ENCODE measurements around the gene RASAL3. TPM values are rescaled to one million over a fixed set of nuclear protein-coding genes. Genes with fewer than 3 reads are reported as not detected.

The RASAL3 gene
- total and polyA plus RNA-seq, 4 experiments from 2014 or later: 37.4 to 238 (median 167) TPM

DNA sequence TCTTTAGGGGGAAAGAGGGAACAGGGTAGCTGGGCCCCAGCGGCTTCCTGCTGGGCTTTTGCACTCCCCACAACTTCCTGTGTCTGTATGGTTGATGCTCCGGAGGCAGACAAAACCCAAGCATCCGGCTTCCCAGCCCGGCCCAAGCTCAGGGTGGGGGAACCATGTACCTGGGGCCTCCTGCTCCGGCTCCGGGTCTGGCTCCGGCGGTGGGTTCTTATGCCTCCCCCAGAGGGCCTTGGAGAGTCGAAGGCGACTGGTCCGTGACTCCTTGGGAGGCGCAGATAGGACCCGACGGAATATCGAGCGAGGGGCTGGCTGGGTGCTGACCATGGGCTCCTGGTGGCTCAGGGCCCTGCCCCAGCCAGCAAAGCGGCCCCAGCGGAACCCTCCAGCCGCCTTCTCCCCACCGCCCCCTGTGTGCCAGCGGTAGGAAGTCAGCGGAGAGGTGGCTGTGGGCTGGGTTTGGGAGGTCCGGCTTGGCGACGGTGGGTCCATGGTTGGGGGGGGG, 428 bp downstream of the RASAL3 start:
- Mint-ChIP-seq H3K4me1 (peaks cover 36 to 79% (median 57%) of the 10 kb centered on the region in 4 donors), H3K9me3 (no peaks in the 10 kb centered on the region), H3K27me3 (no peaks in the 10 kb centered on the region), H3K36me3 (peaks cover 20 to 41% of the 10 kb centered on the region in 2 donors), H3K4me3 (peak overlapping the region; percentile 94 to 97 (median 96)), H3K27ac (peak overlapping the region; percentile 91 to 97 (median 96))
- H3K27ac ChIP-seq (ENCODE audit: low read depth, low read length): peak overlapping the region; percentile 91
- peaks cover 75% of the 10 kb centered on the region for H3K4me1 ChIP-seq (ENCODE audit: insufficient read depth, low read length)
- H3K36me3 ChIP-seq (ENCODE audit: insufficient read depth, low read length): peaks cover 26% of the 10 kb centered on the region
- H3K9me3 ChIP-seq (ENCODE audit: control insufficient read depth in 1 of 2, low read length in 2 of 2): no peaks in the 10 kb centered on the region
- ChIA-PET CTCF (ENCODE audit: partially characterized antibody) (interaction anchor here (0.7 to 9.7 kb wide), 8 partner anchors 9 to 89 kb away, joined by 3 to 106 read pairs (median 5); partner anchors contain the start of genes AKAP8 and AKAP8L), POLR2A (ENCODE audit: partially characterized antibody) (interaction anchor here (0.9 to 11.3 kb wide), 24 partner anchors 10 to 612 kb away, joined by 3 to 180 read pairs (median 4); partner anchors contain the start of genes AKAP8, AKAP8L, BRD4 and PGLYRP2)
- H3K4me3 ChIP-seq (ENCODE audit: low read length in 2 of 2): peak overlapping the region; percentile 83 to 98
- DNase-seq: peak; percentile 76 to 86 (median 80)
- intact Hi-C loops (cut with micrococcal nuclease): loop anchor here (1.0 to 5.0 kb wide), 2 partner anchors 14 to 87 kb away; partner anchors contain the start of gene AKAP8
- H3K27me3 ChIP-seq (ENCODE audit: insufficient read depth, low read length): no peaks in the 10 kb centered on the region

DNA sequence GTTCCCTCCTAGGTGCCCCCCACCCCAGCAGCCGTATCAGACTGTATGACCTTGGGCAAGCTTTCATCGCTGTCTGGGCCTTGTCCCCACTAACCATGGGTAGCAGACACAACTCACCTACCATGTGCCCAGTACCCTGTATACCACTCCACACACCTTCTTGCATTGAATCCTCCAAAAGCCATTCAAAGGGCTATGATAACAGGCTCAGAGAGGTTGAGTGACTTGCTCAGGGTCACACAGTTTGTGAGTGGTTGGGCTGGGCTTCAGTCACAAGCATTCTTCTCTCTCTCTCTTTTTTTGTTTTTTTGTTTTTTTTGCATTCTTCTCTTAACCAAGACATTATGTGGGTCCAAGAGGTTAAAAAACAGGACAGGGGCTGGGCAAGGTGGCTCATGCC, 2.6 kb downstream of the RASAL3 start:
- Mint-ChIP-seq H3K4me3 (peak overlapping the region; percentile 57 to 97 (median 94)), H3K9me3 (no peaks in the 10 kb centered on the region), H3K27ac (peak overlapping the region; percentile 82 to 96 (median 88)), H3K36me3 (peaks cover 25 to 46% of the 10 kb centered on the region in 2 donors), H3K27me3 (no peaks in the 10 kb centered on the region), H3K4me1 (peaks cover 13 to 57% (median 37%) of the 10 kb centered on the region in 4 donors)
- no peak for DNase-seq
- Histone ChIP-seq H3K27me3 (ENCODE audit: insufficient read depth, low read length) (no peaks in the 10 kb centered on the region), H3K4me3 (ENCODE audit: low read length in 2 of 2) (no peak overlapping the region), H3K4me1 (ENCODE audit: insufficient read depth, low read length) (peaks cover 53% of the 10 kb centered on the region), H3K27ac (ENCODE audit: low read depth, low read length) (peak overlapping the region; percentile 32), H3K9me3 (ENCODE audit: control insufficient read depth in 1 of 2, low read length in 2 of 2) (no peaks in the 10 kb centered on the region), H3K36me3 (ENCODE audit: insufficient read depth, low read length) (peaks cover 38% of the 10 kb centered on the region)
- CTCF ChIA-PET (ENCODE audit: partially characterized antibody): interaction anchor here (1.6 to 9.7 kb wide), 3 partner anchors 10 to 91 kb away, joined by 4 to 106 read pairs (median 82); partner anchors contain the start of gene AKAP8L
- POLR2A ChIA-PET (ENCODE audit: partially characterized antibody): interaction anchor here (0.7 to 11.3 kb wide), 7 partner anchors 10 to 90 kb away, joined by 3 to 180 read pairs (median 15); partner anchors contain the start of genes AKAP8L and WIZ
- intact Hi-C loops (cut with micrococcal nuclease): loop anchor here (5.0 kb wide), 1 partner anchor 84 kb away; the partner anchor contains the start of gene AKAP8

DNA sequence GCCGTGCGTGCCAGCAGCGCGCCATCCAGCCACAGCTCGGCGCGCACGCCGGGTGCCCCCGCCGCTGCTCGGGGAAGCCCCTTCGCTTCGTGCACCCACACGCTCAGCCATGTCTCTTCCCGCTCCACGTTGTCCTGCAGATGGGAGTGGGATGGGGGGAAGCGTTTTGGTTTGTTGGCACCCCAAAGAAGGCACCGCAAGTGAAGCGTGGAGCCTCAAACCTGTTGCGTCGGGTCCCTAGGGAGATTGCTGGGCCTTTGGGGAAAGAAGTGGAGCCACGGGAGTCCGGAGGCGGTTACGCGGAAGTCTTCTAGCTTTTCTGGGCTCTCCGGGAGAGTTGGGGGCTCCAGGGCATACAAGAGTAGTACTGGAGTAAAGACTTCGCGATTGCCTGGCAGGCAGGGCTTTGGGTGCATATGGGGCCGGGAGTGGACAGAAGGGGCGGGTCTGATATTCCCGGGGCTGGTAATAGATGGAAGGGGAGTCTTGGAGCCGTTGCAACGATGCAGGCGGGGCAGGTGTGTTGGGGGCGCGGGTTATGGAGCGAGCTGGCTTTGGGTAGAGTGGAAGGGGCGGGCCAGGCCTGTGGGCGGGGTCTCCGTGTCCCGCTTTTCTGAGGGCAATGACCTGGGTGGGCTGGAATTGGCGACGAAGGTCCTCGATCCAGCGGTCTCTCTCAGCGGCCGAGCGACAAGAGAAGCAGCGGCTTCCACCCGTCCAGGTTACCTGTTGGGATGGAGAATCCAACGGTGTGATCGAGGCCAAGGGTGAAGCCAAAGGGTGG, 6.5 kb downstream of the RASAL3 start:
- CTCF ChIA-PET (ENCODE audit: partially characterized antibody): no interaction called here
- Mint-ChIP-seq H3K4me3 (no peak overlapping the region), H3K27me3 (no peaks in the 10 kb centered on the region), H3K27ac (peak overlapping the region in 4 of 7 donors; percentile 37 to 93 (median 48)), H3K36me3 (peaks cover 45 to 61% of the 10 kb centered on the region in 2 donors), H3K4me1 (peaks cover 9 to 45% (median 28%) of the 10 kb centered on the region in 4 donors), H3K9me3 (no peaks in the 10 kb centered on the region)
- H3K36me3 ChIP-seq (ENCODE audit: insufficient read depth, low read length): peaks cover 74% of the 10 kb centered on the region
- POLR2A ChIA-PET (ENCODE audit: partially characterized antibody): interaction anchor here (0.7 to 3.3 kb wide), 5 partner anchors 9 to 25 kb away, joined by 3 to 17 read pairs (median 7); no protein-coding TSS in a partner anchor
- intact Hi-C loops (cut with micrococcal nuclease): no loop called here
- H3K4me3 ChIP-seq (ENCODE audit: low read length in 2 of 2): no peak overlapping the region
- H3K9me3 ChIP-seq (ENCODE audit: control insufficient read depth in 1 of 2, low read length in 2 of 2): no peaks in the 10 kb centered on the region
- H3K27me3 ChIP-seq (ENCODE audit: insufficient read depth, low read length): no peaks in the 10 kb centered on the region
- DNase-seq: no peak
- H3K4me1 ChIP-seq (ENCODE audit: insufficient read depth, low read length): peaks cover 38% of the 10 kb centered on the region
- H3K27ac ChIP-seq (ENCODE audit: low read depth, low read length): no peak overlapping the region

DNA sequence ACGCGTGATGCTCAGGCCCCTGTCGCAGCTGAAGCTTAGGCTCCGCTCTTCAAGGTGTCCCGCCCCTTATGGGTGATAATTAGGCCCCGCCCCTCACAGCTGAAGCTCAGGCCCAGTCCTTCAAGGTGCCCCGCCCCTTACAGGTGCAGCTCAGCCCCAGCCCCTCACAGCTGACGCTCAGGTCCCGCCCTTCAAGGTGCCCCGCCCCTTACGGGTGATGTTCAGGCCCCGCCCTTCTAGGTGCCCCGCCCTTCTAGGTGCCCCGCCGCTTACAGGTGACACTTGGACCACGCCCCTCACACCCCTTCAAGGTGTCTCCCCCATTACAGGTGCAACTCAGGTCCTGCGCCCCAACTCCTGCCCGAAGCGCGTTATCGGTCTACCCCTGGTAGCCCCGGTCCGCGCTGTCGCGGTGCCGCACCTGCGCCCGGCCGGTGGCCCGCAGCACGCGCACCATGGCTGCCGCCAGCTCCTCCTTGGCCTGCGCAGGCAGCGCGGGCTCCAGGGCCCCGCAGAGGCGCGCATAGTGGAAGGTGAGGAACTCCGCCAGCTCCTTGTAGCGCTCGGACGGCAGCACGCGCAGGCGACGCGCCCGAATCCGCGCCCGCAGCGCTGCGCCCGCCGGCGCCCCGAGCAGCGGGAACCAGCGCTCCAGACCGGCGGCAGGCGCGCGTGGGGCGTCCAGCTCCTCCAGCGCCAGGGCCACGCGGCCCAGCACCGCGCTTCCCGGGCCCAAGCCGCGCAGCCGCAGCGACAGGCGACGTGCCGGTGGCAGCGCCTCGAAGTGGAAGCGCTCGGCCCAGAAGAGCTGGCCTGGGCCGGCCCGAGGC, 7.3 kb downstream of the RASAL3 start:
- H3K27ac ChIP-seq (ENCODE audit: low read depth, low read length): no peak overlapping the region
- H3K9me3 Mint-ChIP-seq: no peaks in the 10 kb centered on the region
- POLR2A ChIA-PET (ENCODE audit: partially characterized antibody): interaction anchor here (0.7 to 2.0 kb wide), 5 partner anchors 10 to 38 kb away, joined by 3 to 9 read pairs (median 4); partner anchors contain the start of gene AKAP8L
- peaks cover 45 to 58% of the 10 kb centered on the region in 2 donors for H3K36me3 Mint-ChIP-seq
- H3K4me3 Mint-ChIP-seq: no peak overlapping the region
- no peaks in the 10 kb centered on the region for H3K9me3 ChIP-seq (ENCODE audit: control insufficient read depth in 1 of 2, low read length in 2 of 2)
- intact Hi-C loops (cut with micrococcal nuclease): no loop called here
- no peak overlapping the region for H3K27ac Mint-ChIP-seq
- CTCF ChIA-PET (ENCODE audit: partially characterized antibody): interaction anchor here (1.0 kb wide), 2 partner anchors 94 to 99 kb away, joined by 3 to 4 read pairs; no protein-coding TSS in a partner anchor
- peaks cover 30% of the 10 kb centered on the region for H3K4me1 ChIP-seq (ENCODE audit: insufficient read depth, low read length)
- no peaks in the 10 kb centered on the region for H3K27me3 ChIP-seq (ENCODE audit: insufficient read depth, low read length)
- peaks cover 78% of the 10 kb centered on the region for H3K36me3 ChIP-seq (ENCODE audit: insufficient read depth, low read length)
- no peaks in the 10 kb centered on the region for H3K27me3 Mint-ChIP-seq
- no peak for DNase-seq
- peaks cover 9 to 38% (median 22%) of the 10 kb centered on the region in 4 donors for H3K4me1 Mint-ChIP-seq
- H3K4me3 ChIP-seq (ENCODE audit: low read length in 2 of 2): no peak overlapping the region

DNA sequence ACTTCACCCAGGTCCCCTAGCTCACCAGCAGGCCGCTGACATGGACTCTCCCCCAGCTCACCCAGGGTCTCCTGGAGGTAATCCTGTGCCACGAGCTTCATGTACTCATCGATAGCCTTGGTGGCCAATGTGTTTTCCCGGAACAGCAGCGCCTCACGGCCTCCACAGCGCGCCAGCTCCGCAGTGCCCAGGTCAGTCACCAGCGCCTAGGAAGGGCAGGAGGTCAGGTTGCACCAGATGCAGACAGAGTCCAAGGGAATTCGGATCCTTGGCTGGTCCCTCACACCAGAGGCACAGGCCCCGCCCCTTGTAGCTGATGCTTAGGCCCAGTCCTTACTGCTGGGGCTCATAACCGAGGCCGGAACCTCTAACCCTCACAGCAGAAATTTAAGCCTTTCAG, 7.9 kb downstream of the RASAL3 start:
- Histone ChIP-seq H3K27me3 (ENCODE audit: insufficient read depth, low read length) (no peaks in the 10 kb centered on the region), H3K4me1 (ENCODE audit: insufficient read depth, low read length) (peaks cover 24% of the 10 kb centered on the region), H3K27ac (ENCODE audit: low read depth, low read length) (no peak overlapping the region), H3K9me3 (ENCODE audit: control insufficient read depth in 1 of 2, low read length in 2 of 2) (no peaks in the 10 kb centered on the region), H3K36me3 (ENCODE audit: insufficient read depth, low read length) (peaks cover 74% of the 10 kb centered on the region), H3K4me3 (ENCODE audit: low read length in 2 of 2) (no peak overlapping the region)
- H3K4me3 Mint-ChIP-seq: no peak overlapping the region
- no peak for DNase-seq
- H3K4me1 Mint-ChIP-seq: peaks cover 7 to 33% (median 18%) of the 10 kb centered on the region in 4 donors
- no peaks in the 10 kb centered on the region for H3K9me3 Mint-ChIP-seq
- intact Hi-C loops (cut with micrococcal nuclease): no loop called here
- no peak overlapping the region for H3K27ac Mint-ChIP-seq
- ChIA-PET POLR2A (ENCODE audit: partially characterized antibody) (interaction anchor here (0.7 to 2.0 kb wide), 7 partner anchors 10 to 77 kb away, joined by 3 to 9 read pairs (median 4); partner anchors contain the start of genes AKAP8 and AKAP8L), CTCF (ENCODE audit: partially characterized antibody) (interaction anchor here (1.0 kb wide), 2 partner anchors 94 to 99 kb away, joined by 3 to 4 read pairs; no protein-coding TSS in a partner anchor)
- peaks cover 45 to 58% of the 10 kb centered on the region in 2 donors for H3K36me3 Mint-ChIP-seq
- no peaks in the 10 kb centered on the region for H3K27me3 Mint-ChIP-seq

DNA sequence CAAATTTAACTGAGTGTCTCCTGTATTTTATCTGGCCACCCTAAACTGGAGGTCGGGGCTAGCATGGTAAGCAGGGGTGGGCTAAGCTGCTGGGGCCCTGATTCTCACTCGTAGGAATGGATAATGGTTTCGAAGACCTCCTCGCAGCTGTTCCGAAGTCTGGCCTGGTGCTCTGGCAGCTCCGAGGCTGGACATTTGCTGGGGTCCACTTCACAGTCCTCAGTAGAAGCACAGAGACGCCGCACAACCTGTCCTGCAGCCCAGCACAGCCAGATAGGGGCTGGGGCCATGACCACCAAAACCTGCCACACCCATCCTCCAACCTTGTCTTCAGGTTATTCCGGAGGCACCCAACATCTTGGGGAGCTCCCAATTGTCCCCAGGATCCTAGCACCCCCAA, 8.3 kb downstream of the RASAL3 start:
- Histone ChIP-seq H3K9me3 (ENCODE audit: control insufficient read depth in 1 of 2, low read length in 2 of 2) (no peaks in the 10 kb centered on the region), H3K4me1 (ENCODE audit: insufficient read depth, low read length) (peaks cover 21% of the 10 kb centered on the region), H3K27ac (ENCODE audit: low read depth, low read length) (no peak overlapping the region), H3K36me3 (ENCODE audit: insufficient read depth, low read length) (peaks cover 70% of the 10 kb centered on the region), H3K4me3 (ENCODE audit: low read length in 2 of 2) (no peak overlapping the region), H3K27me3 (ENCODE audit: insufficient read depth, low read length) (no peaks in the 10 kb centered on the region)
- H3K27ac Mint-ChIP-seq: peak overlapping the region in 1 of 7 donors; percentile 55
- intact Hi-C loops (cut with micrococcal nuclease): no loop called here
- H3K4me3 Mint-ChIP-seq: no peak overlapping the region
- H3K27me3 Mint-ChIP-seq: no peaks in the 10 kb centered on the region
- H3K36me3 Mint-ChIP-seq: peaks cover 49 to 61% of the 10 kb centered on the region in 2 donors
- no peaks in the 10 kb centered on the region for H3K9me3 Mint-ChIP-seq
- peaks cover 7 to 36% (median 22%) of the 10 kb centered on the region in 4 donors for H3K4me1 Mint-ChIP-seq
- POLR2A ChIA-PET (ENCODE audit: partially characterized antibody): interaction anchor here (0.7 to 9.0 kb wide), 9 partner anchors 9 to 100 kb away, joined by 3 to 180 read pairs (median 5); partner anchors contain the start of genes AKAP8, AKAP8L and RASAL3
- CTCF ChIA-PET (ENCODE audit: partially characterized antibody): interaction anchor here (1.0 kb wide), 1 partner anchor 100 kb away, joined by 4 read pairs; no protein-coding TSS in a partner anchor
- DNase-seq: no peak
